ENCODE measurements around the gene AIF1. TPM values are rescaled to one million over a fixed set of nuclear protein-coding genes. Genes with fewer than 3 reads are reported as not detected.

Gene AIF1
- polyA plus RNA-seq, 1 donor (not counting 4 experiments of a cell fraction or from before 2014, with no cell fraction given) = not detected

DNA sequence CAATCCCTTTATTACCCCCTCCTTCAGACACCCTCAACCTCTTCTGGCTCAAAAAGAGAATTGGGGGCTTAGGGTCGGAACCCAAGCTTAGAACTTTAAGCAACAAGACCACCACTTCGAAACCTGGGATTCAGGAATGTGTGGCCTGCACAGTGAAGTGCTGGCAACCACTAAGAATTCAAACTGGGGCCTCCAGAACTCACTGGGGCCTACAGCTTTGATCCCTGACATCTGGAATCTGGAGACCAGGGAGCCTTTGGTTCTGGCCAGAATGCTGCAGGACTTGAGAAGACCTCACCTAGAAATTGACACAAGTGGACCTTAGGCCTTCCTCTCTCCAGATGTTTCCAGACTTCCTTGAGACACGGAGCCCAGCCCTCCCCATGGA, 37.5 kb upstream of the AIF1 start:
- Histone ChIP-seq H3K27me3 (ENCODE audit: control insufficient read depth, extremely low read depth, insufficient read depth, low read length) (no peaks in the 10 kb centered on the region), H2AFZ (ENCODE audit: control insufficient read depth, low read length) (no peak overlapping the region), H3K9me3 (ENCODE audit: control insufficient read depth, low read depth, low read length) (no peaks in the 10 kb centered on the region), H3K4me3 (ENCODE audit: control insufficient read depth in 2 of 3, extremely low read depth in 1 of 3, insufficient read depth in 2 of 3, low read depth in 1 of 3, low read length in 3 of 3) (no peak overlapping the region), H3K27ac (ENCODE audit: control insufficient read depth, insufficient read depth, low read length) (peak overlapping the region; percentile 70), H3K79me2 (ENCODE audit: control insufficient read depth, insufficient read depth, low read length) (no peaks in the 10 kb centered on the region), H3K36me3 (ENCODE audit: control insufficient read depth in 2 of 2, extremely low read depth in 1 of 2, insufficient read depth in 2 of 2, low read length in 2 of 2) (no peaks in the 10 kb centered on the region), H3K4me2 (ENCODE audit: control insufficient read depth, extremely low read depth, insufficient read depth, low read depth, low read length) (no peak overlapping the region), H3K9me1 (ENCODE audit: control insufficient read depth, extremely low read depth, insufficient read depth, low read length) (no peaks in the 10 kb centered on the region), H4K20me1 (ENCODE audit: control insufficient read depth, extremely low read depth, insufficient read depth, low read length) (no peaks in the 10 kb centered on the region), H3K4me1 (ENCODE audit: control insufficient read depth, extremely low read depth, insufficient read depth, low read length) (peaks cover 23% of the 10 kb centered on the region), H3K9ac (ENCODE audit: control insufficient read depth, extremely low read depth, insufficient read depth, low read length) (peak overlapping the region; percentile 26)
- no peak for FAIRE-seq
- TF ChIP-seq EZH2 (IDR thresholded peaks at IDR 0.05; ENCODE audit: low read length) (no peak), CTCF (optimal IDR thresholded peaks at IDR 0.05 in 1 of 3, IDR thresholded peaks at IDR 0.05 in 1 of 3, conservative IDR thresholded peaks at IDR 0.05 in 1 of 3; ENCODE audit: extremely low read depth in 1 of 3, insufficient read depth in 2 of 3, low read length in 3 of 3) (no peak)
- no peak for DNase-seq (ENCODE audit: low read depth, low spot score)
- dilution Hi-C loops (cut with MboI; ENCODE audit: extremely low pct_ligation_motif_present, low sequenced_read_pairs) = no loop called here

DNA sequence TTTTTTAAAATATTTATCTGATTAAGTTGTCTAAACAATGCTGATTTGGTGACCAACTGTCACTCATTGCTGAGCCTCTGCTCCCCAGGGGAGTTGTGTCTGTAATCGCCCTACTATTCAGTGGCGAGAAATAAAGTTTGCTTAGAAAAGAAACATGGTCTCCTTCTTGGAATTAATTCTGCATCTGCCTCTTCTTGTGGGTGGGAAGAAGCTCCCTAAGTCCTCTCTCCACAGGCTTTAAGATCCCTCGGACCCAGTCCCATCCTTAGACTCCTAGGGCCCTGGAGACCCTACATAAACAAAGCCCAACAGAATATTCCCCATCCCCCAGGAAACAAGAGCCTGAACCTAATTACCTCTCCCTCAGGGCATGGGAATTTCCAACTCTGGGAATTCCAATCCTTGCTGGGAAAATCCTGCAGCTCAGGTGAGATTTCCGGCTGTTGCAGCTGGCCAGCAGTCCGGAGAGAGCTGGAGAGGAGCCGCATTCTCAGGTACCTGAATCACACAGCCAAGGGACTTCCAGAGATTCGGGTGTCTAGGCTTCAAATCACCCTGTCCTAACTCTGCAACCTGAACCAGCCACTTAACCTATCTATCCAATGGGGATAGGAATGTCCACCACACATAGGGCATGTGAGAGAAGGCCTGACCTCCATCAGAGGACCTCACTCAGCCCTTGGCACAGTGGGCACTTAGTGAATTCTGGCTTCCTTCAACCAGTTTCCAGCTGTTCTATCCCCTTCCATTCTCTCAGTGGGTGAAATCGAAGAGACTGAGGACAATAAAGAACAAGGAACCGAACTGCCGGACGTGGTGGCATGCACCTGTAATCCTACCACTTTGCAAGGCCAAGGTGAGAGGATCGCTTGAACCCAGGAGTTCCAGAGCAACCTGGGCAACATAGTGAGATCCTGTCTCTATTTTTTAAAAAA, 36.6 kb upstream of the AIF1 start:
- Histone ChIP-seq H2AFZ (ENCODE audit: control insufficient read depth, low read length) (no peak overlapping the region), H3K4me2 (ENCODE audit: control insufficient read depth, extremely low read depth, insufficient read depth, low read depth, low read length) (peak overlapping the region; percentile 24), H4K20me1 (ENCODE audit: control insufficient read depth, extremely low read depth, insufficient read depth, low read length) (no peaks in the 10 kb centered on the region), H3K27me3 (ENCODE audit: control insufficient read depth, extremely low read depth, insufficient read depth, low read length) (no peaks in the 10 kb centered on the region), H3K9ac (ENCODE audit: control insufficient read depth, extremely low read depth, insufficient read depth, low read length) (peak overlapping the region; percentile 26), H3K36me3 (ENCODE audit: control insufficient read depth in 2 of 2, extremely low read depth in 1 of 2, insufficient read depth in 2 of 2, low read length in 2 of 2) (no peaks in the 10 kb centered on the region), H3K27ac (ENCODE audit: control insufficient read depth, insufficient read depth, low read length) (peak overlapping the region; percentile 70), H3K9me3 (ENCODE audit: control insufficient read depth, low read depth, low read length) (no peaks in the 10 kb centered on the region), H3K4me3 (ENCODE audit: control insufficient read depth in 2 of 3, extremely low read depth in 1 of 3, insufficient read depth in 2 of 3, low read depth in 1 of 3, low read length in 3 of 3) (no peak overlapping the region), H3K9me1 (ENCODE audit: control insufficient read depth, extremely low read depth, insufficient read depth, low read length) (no peaks in the 10 kb centered on the region), H3K79me2 (ENCODE audit: control insufficient read depth, insufficient read depth, low read length) (no peaks in the 10 kb centered on the region), H3K4me1 (ENCODE audit: control insufficient read depth, extremely low read depth, insufficient read depth, low read length) (peaks cover 23% of the 10 kb centered on the region)
- TF ChIP-seq EZH2 (IDR thresholded peaks at IDR 0.05; ENCODE audit: low read length) (no peak), CTCF (optimal IDR thresholded peaks at IDR 0.05 in 1 of 3, IDR thresholded peaks at IDR 0.05 in 1 of 3, conservative IDR thresholded peaks at IDR 0.05 in 1 of 3; ENCODE audit: extremely low read depth in 1 of 3, insufficient read depth in 2 of 3, low read length in 3 of 3) (no peak)
- FAIRE-seq (no peak), DNase-seq (ENCODE audit: low read depth, low spot score) (no peak)
- dilution Hi-C loops (cut with MboI; ENCODE audit: extremely low pct_ligation_motif_present, low sequenced_read_pairs) = no loop called here
